H1 (cell line): Measurements from ENCODE around the gene SH3PXD2A.

Experiments used
- CTCF ChIP-seq, 3 experiments: IDR thresholded peaks; 1 replicate in 2 of 3; 2 replicates in 1 of 3; pipeline versions ENCODE4 v1.5.1 to v1.6.1; 2011; ENCODE audit warnings: low read length in 3 of 3, mild to moderate bottlenecking in 3 of 3, inconsistent platforms in 2 of 3, low read depth in 1 of 3, moderate library complexity in 1 of 3; ENCODE audit not compliant: insufficient read depth in 1 of 3; ENCODE audit errors: control extremely low read depth in 1 of 3
- POLR2A ChIP-seq, 2 experiments: IDR thresholded peaks; 1 replicate in 1 of 2; 2 replicates in 1 of 2; pipeline ENCODE4 v1.6.1; 2011; ENCODE audit warnings: low read depth in 2 of 2, low read length in 2 of 2, mild to moderate bottlenecking in 2 of 2; ENCODE audit errors: control extremely low read depth in 1 of 2
- RAD21 ChIP-seq, 2 experiments: IDR thresholded peaks in 1 of 2; conservative IDR thresholded peaks in 1 of 2; 2 replicates each; pipeline ENCODE4 v1.6.1; 2011; ENCODE audit warnings: low read depth in 2 of 2, low read length in 2 of 2, improper control_type of control experiment in 1 of 2, inconsistent platforms in 1 of 2, mild to moderate bottlenecking in 1 of 2, moderate library complexity in 1 of 2
- RFX5 ChIP-seq: IDR thresholded peaks from 2 replicates; pipeline ENCODE4 v1.6.1; 2011; ENCODE audit warnings: low read depth, low read length, improper control_type of control experiment, borderline replicate concordance
- SP1 ChIP-seq: IDR thresholded peaks from 2 replicates; pipeline ENCODE4 v1.6.1; 2011; ENCODE audit warnings: low read depth, low read length
- SP2 ChIP-seq: IDR thresholded peaks from 2 replicates; pipeline ENCODE4 v1.6.1; 2012; ENCODE audit warnings: mild to moderate bottlenecking, low read length, inconsistent platforms
- TCF12 ChIP-seq: IDR thresholded peaks from 2 replicates; pipeline ENCODE4 v1.6.1; 2011; ENCODE audit warnings: low read depth, mild to moderate bottlenecking, low read length
- USF2 ChIP-seq: IDR thresholded peaks from 2 replicates; pipeline ENCODE4 v1.6.1; 2011; ENCODE audit warnings: low read length, improper control_type of control experiment
- TF ChIP-seq, protein P1 (sequence below): IDR thresholded peaks from 2 replicates; pipeline ENCODE4 v1.6.1; 2011; ENCODE audit warnings: low read depth, mild to moderate bottlenecking, low read length; ENCODE audit not compliant: insufficient read depth

DNA sequence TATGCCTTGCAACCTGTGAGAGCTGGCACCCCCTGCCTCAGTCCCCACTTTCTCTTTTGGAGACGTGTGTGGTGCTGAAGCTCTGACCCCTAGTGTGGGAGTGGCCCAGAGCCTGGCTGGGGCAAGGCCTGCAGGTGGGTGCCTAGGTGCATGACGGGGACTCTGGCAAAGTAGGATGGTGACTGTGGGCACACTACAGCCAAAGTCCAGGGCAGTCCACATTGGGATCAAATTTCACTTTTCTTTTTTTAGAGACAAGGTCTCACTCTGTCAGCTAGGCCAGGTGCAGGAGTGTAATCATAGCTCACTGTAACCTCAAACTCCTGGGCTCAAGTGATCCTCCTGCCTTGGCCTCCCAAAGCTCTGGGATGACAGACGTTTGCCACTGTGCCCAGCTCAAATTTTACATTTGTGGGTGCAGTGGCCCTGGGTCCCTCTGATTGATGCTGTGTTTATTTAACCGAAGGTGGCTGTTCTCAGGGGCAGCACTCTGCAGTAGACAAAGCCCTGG lies 309.6 kb downstream of the SH3PXD2A start:
- TF ChIP-seq POLR2A (IDR thresholded peaks at IDR 0.05; ENCODE audit: control extremely low read depth in 1 of 2, low read depth in 2 of 2, low read length in 2 of 2) = no peak
- TF ChIP-seq RFX5 = no peak
- no peak for TF ChIP-seq USF2
- no peak for TF ChIP-seq SP1
- no peak for TF ChIP-seq TCF12
- TF ChIP-seq SP2 = no peak
- TF ChIP-seq, protein P1, sequence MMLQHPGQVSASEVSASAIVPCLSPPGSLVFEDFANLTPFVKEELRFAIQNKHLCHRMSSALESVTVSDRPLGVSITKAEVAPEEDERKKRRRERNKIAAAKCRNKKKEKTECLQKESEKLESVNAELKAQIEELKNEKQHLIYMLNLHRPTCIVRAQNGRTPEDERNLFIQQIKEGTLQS = no peak
- TF ChIP-seq RAD21 (IDR thresholded peaks at IDR 0.05 in 1 of 2, conservative IDR thresholded peaks at IDR 0.05 in 1 of 2; ENCODE audit: low read depth in 2 of 2, low read length in 2 of 2) = no peak
- TF ChIP-seq CTCF (IDR thresholded peaks at IDR 0.05; ENCODE audit: control extremely low read depth in 1 of 3, insufficient read depth in 1 of 3, low read depth in 1 of 3, low read length in 3 of 3) = no peak
